ENCODE measurements around the gene HSPA12A. TPM values are rescaled to one million over a fixed set of nuclear protein-coding genes. Genes with fewer than 3 reads are reported as not detected.
"Not testable (repeated sequence)": the region's sequence is repeated elsewhere in the genome, so short reads cannot be mapped to it uniquely, and the experiment has no call there.

The HSPA12A gene
- total RNA-seq, 1 experiment from 2014 or later: 3.1 TPM

GRCh38 chr10:116713846-116714245, 28.5 kb downstream of the HSPA12A start:
- BruUV-seq (replicated peaks): no TSS peak
- Histone ChIP-seq H3K79me2 (ENCODE audit: low read length) (no peaks in the 10 kb centered on the region), H3K4me1 (ENCODE audit: insufficient read depth, low read length) (no peaks in the 10 kb centered on the region), H3K27ac (ENCODE audit: low read length) (no peak overlapping the region), H3K27me3 (ENCODE audit: low read length) (no peaks in the 10 kb centered on the region), H3K4me2 (ENCODE audit: low read length) (no peak overlapping the region), H3K9me3 (ENCODE audit: low read length) (no peaks in the 10 kb centered on the region), H3K9me2 (replicated peaks; ENCODE audit: low read length) (no peaks in the 10 kb centered on the region), H3K9ac (ENCODE audit: low read length) (no peak overlapping the region), H2AFZ (ENCODE audit: low read length) (no peak overlapping the region), H3F3A (ENCODE audit: low read length, unreplicated experiment) (no peaks in the 10 kb centered on the region), H3K4me3 (ENCODE audit: low read length) (no peak overlapping the region), H3K36me3 (ENCODE audit: low read depth, low read length) (no peaks in the 10 kb centered on the region), H4K20me1 (ENCODE audit: low read length) (no peaks in the 10 kb centered on the region)
- ATAC-seq: no peak
- POLR2A ChIA-PET (ENCODE audit: unreplicated experiment): no interaction called here
- TF ChIP-seq CTCF (conservative IDR thresholded peaks at IDR 0.05; ENCODE audit: low read depth, low read length) (no peak), EZH2 (IDR thresholded peaks at IDR 0.05; ENCODE audit: low read length, unreplicated experiment) (no peak), EZH2phosphoT487 (IDR thresholded peaks at IDR 0.05; ENCODE audit: borderline replicate concordance, low read length) (no peak)
- CTCF ChIA-PET: no interaction called here
- DNase-seq: no peak
- intact Hi-C loops (cut with micrococcal nuclease): no loop called here

GRCh38 chr10:116712989-116713543, 29.3 kb downstream of the HSPA12A start:
- no peaks in the 10 kb centered on the region for H3K4me1 ChIP-seq (ENCODE audit: insufficient read depth, low read length)
- no peaks in the 10 kb centered on the region for H3K9me3 ChIP-seq (ENCODE audit: low read length)
- no peak for DNase-seq
- H3K27ac ChIP-seq (ENCODE audit: low read length): no peak overlapping the region
- POLR2A ChIA-PET (ENCODE audit: unreplicated experiment): no interaction called here
- H3K27me3 ChIP-seq (ENCODE audit: low read length): no peaks in the 10 kb centered on the region
- H3K9ac ChIP-seq (ENCODE audit: low read length): no peak overlapping the region
- ATAC-seq: no peak
- CTCF ChIA-PET: no interaction called here
- H3K36me3 ChIP-seq (ENCODE audit: low read depth, low read length): no peaks in the 10 kb centered on the region
- H4K20me1 ChIP-seq (ENCODE audit: low read length): no peaks in the 10 kb centered on the region
- TF ChIP-seq EZH2phosphoT487 (IDR thresholded peaks at IDR 0.05; ENCODE audit: borderline replicate concordance, low read length) (no peak), CTCF (conservative IDR thresholded peaks at IDR 0.05; ENCODE audit: low read depth, low read length) (no peak), EZH2 (IDR thresholded peaks at IDR 0.05; ENCODE audit: low read length, unreplicated experiment) (no peak)
- H3K4me2 ChIP-seq (ENCODE audit: low read length): no peak overlapping the region
- no peaks in the 10 kb centered on the region for H3F3A ChIP-seq (ENCODE audit: low read length, unreplicated experiment)
- no peaks in the 10 kb centered on the region for H3K9me2 ChIP-seq (replicated peaks; ENCODE audit: low read length)
- no peak overlapping the region for H2AFZ ChIP-seq (ENCODE audit: low read length)
- BruUV-seq (replicated peaks): no TSS peak
- no peaks in the 10 kb centered on the region for H3K79me2 ChIP-seq (ENCODE audit: low read length)
- intact Hi-C loops (cut with micrococcal nuclease): no loop called here
- H3K4me3 ChIP-seq (ENCODE audit: low read length): no peak overlapping the region

- POLR2A ChIA-PET (ENCODE audit: unreplicated experiment): no interaction called here
- intact Hi-C loops (cut with micrococcal nuclease): no loop called here
These were observed 29.8 kb downstream of the HSPA12A start for GRCh38 chr10:116712519-116712918.

GRCh38 chr10:116711803-116712202, 30.6 kb downstream of the HSPA12A start:
- H3F3A ChIP-seq (ENCODE audit: low read length, unreplicated experiment); H3K27me3 ChIP-seq (ENCODE audit: low read length); H3K27ac ChIP-seq (ENCODE audit: low read length); H3K9me3 ChIP-seq (ENCODE audit: low read length); POLR2A ChIA-PET (ENCODE audit: unreplicated experiment); DNase-seq; H3K79me2 ChIP-seq (ENCODE audit: low read length); ATAC-seq; H3K4me2 ChIP-seq (ENCODE audit: low read length); BruUV-seq (replicated peaks); intact Hi-C loops (cut with micrococcal nuclease); CTCF ChIA-PET; H3K9ac ChIP-seq (ENCODE audit: low read length); H4K20me1 ChIP-seq (ENCODE audit: low read length); H3K4me1 ChIP-seq (ENCODE audit: insufficient read depth, low read length); H2AFZ ChIP-seq (ENCODE audit: low read length); H3K4me3 ChIP-seq (ENCODE audit: low read length); H3K36me3 ChIP-seq (ENCODE audit: low read depth, low read length); H3K9me2 ChIP-seq (replicated peaks; ENCODE audit: low read length): not testable (repeated sequence)

More at GRCh38 chr10:116712519-116712918, 29.8 kb downstream of the HSPA12A start:
- TF ChIP-seq EZH2phosphoT487 (IDR thresholded peaks at IDR 0.05; ENCODE audit: borderline replicate concordance, low read length): no peak
- no peak for TF ChIP-seq CTCF (conservative IDR thresholded peaks at IDR 0.05; ENCODE audit: low read depth, low read length)
- TF ChIP-seq EZH2 (IDR thresholded peaks at IDR 0.05; ENCODE audit: low read length, unreplicated experiment): no peak
- Histone ChIP-seq H3K36me3 (ENCODE audit: low read depth, low read length) (no peaks in the 10 kb centered on the region), H3K9me2 (replicated peaks; ENCODE audit: low read length) (no peaks in the 10 kb centered on the region), H3K79me2 (ENCODE audit: low read length) (no peaks in the 10 kb centered on the region), H3K4me2 (ENCODE audit: low read length) (no peak overlapping the region), H3K9ac (ENCODE audit: low read length) (no peak overlapping the region), H3K4me3 (ENCODE audit: low read length) (no peak overlapping the region), H3F3A (ENCODE audit: low read length, unreplicated experiment) (no peaks in the 10 kb centered on the region), H3K27ac (ENCODE audit: low read length) (no peak overlapping the region), H3K4me1 (ENCODE audit: insufficient read depth, low read length) (no peaks in the 10 kb centered on the region), H3K9me3 (ENCODE audit: low read length) (no peaks in the 10 kb centered on the region), H3K27me3 (ENCODE audit: low read length) (no peaks in the 10 kb centered on the region), H4K20me1 (ENCODE audit: low read length) (no peaks in the 10 kb centered on the region), H2AFZ (ENCODE audit: low read length) (no peak overlapping the region)
- BruUV-seq (replicated peaks): no TSS peak
- DNase-seq: no peak
- ATAC-seq: no peak
- CTCF ChIA-PET: no interaction called here
